Type B pancreatic cell (in vitro differentiated cells): ENCODE results near the gene CISD2. TPM values are rescaled to one million over a fixed set of nuclear protein-coding genes. Genes with fewer than 3 reads are reported as not detected.
"Not testable (repeated sequence)": the region's sequence is repeated elsewhere in the genome, so short reads cannot be mapped to it uniquely, and the experiment has no call there.

Experiments
- DNase-seq: peaks from one replicate; pipeline ENCODE4 v3.0.0; 2021; ENCODE audit warnings: mixed read lengths; ENCODE audit not compliant: unreplicated experiment; ENCODE audit errors: extremely low spot score
- H3K27ac Mint-ChIP-seq: 2 replicates; pipeline ENCODE4 v1.8.0; 2021; ENCODE audit warnings: mild to moderate bottlenecking, mixed read lengths
- H3K27me3 Mint-ChIP-seq: 2 replicates; pipeline ENCODE4 v1.8.0; 2021; ENCODE audit warnings: mixed read lengths
- H3K36me3 Mint-ChIP-seq: 2 replicates; pipeline ENCODE4 v1.8.0; 2021; ENCODE audit warnings: mixed read lengths
- H3K4me1 Mint-ChIP-seq: one replicate; pipeline ENCODE4 v1.8.0; 2021; ENCODE audit warnings: mixed read lengths; ENCODE audit not compliant: unreplicated experiment
- H3K4me3 Mint-ChIP-seq: 2 replicates; pipeline ENCODE4 v1.8.0; 2021; ENCODE audit warnings: mild to moderate bottlenecking, mixed read lengths
- H3K9me3 Mint-ChIP-seq: 2 replicates; pipeline ENCODE4 v1.8.0; 2021; ENCODE audit warnings: mixed read lengths
- total RNA-seq: library from RNA; stranded (reverse); gene quantifications from 2 replicates; pipeline ENCODE4 v1.2.1, GENCODE V29; 2021; ENCODE audit warnings: low replicate concordance
- TF ChIP-seq, protein P1 (sequence below): fragments of 200-600 bp; sonication (generic); conservative IDR thresholded peaks from 2 replicates; pipeline ENCODE4 v1.5.0; 2021; ENCODE audit warnings: antibody characterized with exemption, mild to moderate bottlenecking

The CISD2 gene
- total RNA-seq, 1 donor from 2014 or later, result 27.9 TPM

DNA sequence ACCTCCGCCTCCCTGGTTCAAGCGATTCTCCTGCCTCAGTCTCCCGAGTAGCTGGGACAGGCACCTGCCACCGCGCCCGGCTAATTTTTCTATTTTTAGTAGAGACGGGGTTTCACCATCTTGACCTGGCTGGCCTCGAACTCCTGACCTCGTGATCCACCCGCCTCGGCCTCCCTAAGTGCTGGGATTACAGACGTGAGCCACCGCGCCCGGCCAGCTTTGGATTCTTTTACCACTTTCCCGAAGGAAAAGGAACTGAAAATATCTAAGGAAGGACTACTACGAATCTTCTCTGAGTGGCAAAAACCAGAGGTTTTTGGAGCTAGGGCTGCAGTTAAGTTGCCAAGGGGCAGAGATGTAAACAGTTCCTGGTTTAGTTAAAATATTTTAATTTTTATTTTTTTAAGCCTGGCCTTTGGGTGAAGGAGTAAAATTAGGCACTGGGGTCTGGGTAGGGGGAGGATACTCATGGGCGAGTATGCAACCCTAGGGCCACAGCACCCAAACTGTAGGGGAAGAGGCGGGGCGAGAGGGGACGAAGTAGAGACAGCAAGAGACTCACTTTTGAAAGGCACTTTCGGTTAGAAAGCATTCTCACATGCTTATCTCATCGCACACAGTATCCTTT, 525 bp upstream of the CISD2 start:
- Mint-ChIP-seq H3K9me3 (no peaks in the 10 kb centered on the region), H3K36me3 (peaks cover 11% of the 10 kb centered on the region), H3K4me1 (peaks cover 19% of the 10 kb centered on the region), H3K27me3 (no peaks in the 10 kb centered on the region), H3K27ac (peak overlapping the region; percentile 93), H3K4me3 (peak overlapping the region; percentile 92)
- no peak for DNase-seq
- TF ChIP-seq, protein P1, sequence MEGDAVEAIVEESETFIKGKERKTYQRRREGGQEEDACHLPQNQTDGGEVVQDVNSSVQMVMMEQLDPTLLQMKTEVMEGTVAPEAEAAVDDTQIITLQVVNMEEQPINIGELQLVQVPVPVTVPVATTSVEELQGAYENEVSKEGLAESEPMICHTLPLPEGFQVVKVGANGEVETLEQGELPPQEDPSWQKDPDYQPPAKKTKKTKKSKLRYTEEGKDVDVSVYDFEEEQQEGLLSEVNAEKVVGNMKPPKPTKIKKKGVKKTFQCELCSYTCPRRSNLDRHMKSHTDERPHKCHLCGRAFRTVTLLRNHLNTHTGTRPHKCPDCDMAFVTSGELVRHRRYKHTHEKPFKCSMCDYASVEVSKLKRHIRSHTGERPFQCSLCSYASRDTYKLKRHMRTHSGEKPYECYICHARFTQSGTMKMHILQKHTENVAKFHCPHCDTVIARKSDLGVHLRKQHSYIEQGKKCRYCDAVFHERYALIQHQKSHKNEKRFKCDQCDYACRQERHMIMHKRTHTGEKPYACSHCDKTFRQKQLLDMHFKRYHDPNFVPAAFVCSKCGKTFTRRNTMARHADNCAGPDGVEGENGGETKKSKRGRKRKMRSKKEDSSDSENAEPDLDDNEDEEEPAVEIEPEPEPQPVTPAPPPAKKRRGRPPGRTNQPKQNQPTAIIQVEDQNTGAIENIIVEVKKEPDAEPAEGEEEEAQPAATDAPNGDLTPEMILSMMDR, result no peak

DNA sequence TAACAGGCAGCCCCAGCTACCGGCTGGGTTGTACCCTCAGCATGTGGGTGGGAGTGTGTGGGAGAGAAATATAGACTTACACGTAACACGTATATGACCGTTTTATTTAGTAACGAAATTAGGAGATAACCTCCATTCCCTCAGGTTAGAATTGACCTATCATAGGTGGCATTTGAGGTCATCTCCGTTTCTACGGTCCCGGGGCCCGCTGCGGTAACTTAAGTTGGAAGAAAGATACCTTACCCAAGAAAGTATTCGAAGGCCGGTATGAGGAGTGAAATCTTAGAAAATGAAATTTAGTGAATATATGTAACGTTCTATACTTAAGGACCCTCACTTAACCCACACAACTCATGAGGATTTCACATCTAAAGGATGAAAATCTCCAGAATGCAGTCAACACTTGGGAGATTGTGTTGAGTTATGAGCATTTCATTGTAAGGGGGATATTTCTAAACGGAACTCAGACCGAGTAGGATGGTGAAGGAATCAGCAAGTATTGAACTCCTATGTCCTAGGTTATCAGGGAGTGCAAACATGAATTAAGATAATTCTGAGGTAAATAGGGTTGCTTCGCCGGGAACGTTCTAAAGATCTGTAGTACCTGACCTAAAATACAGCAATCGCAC, 891 bp downstream of the CISD2 start:
- H3K27me3 Mint-ChIP-seq, result no peaks in the 10 kb centered on the region
- no peaks in the 10 kb centered on the region for H3K9me3 Mint-ChIP-seq
- H3K36me3 Mint-ChIP-seq, result peaks cover 22% of the 10 kb centered on the region
- DNase-seq, result no peak
- peak overlapping the region; percentile 92 for H3K4me3 Mint-ChIP-seq
- TF ChIP-seq, protein P1, result no peak
- peak overlapping the region; percentile 93 for H3K27ac Mint-ChIP-seq
- peaks cover 19% of the 10 kb centered on the region for H3K4me1 Mint-ChIP-seq

DNA sequence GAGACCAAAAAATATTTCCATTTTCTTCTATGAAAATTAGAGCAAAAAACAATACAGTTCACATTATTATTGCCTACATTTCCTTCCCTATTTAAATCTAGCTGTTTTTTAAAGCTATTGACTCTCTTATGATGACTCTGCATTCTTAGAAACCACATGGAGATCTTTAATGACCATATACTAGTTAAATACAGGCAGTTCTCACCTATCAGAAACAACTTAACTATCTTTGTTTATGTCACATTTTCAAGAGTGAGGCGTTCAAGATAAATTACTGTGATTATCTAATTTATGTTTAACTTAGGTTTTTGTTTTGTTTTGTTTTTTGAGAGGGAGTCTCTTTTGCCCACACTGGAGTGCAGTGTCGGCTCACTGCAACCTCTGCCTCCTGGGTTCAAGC, 3.0 kb downstream of the CISD2 start:
- H3K9me3 Mint-ChIP-seq, result no peaks in the 10 kb centered on the region
- no peak overlapping the region for H3K27ac Mint-ChIP-seq
- peaks cover 40% of the 10 kb centered on the region for H3K36me3 Mint-ChIP-seq
- no peak for DNase-seq
- H3K27me3 Mint-ChIP-seq, result no peaks in the 10 kb centered on the region
- H3K4me1 Mint-ChIP-seq, result peaks cover 19% of the 10 kb centered on the region
- H3K4me3 Mint-ChIP-seq, result no peak overlapping the region
- TF ChIP-seq, protein P1, result no peak

DNA sequence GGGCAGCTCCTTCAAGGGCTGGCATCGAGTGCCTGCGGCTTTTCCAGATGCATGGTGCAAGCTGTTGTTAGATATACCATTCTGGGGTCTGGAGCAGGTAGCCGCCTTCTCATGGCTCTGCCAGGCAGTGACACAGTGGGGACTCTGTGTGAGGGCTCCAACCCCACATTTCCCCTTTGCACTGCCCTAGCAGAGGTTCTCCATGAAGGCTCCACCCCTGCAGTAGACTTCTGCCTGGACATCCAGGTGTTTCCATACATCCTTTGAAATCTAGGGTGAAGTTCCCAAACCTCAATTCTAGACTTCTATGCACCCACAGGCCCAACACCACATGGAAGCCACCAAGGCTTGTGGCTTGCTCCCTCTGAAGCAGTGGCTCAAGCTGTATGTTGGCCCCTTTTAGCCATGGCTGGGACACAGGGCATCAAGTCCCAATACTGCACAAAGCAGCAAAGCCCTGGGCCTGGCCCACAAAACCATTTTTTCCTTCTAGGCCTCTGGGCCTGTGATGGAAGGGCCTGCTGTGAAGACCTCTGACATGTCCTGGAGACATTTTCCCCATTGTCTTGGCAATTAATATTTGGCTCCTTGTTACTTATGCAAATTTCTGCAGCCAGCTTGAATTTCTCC, 8.8 kb downstream of the CISD2 start:
- not testable (repeated sequence) for H3K9me3 Mint-ChIP-seq

DNA sequence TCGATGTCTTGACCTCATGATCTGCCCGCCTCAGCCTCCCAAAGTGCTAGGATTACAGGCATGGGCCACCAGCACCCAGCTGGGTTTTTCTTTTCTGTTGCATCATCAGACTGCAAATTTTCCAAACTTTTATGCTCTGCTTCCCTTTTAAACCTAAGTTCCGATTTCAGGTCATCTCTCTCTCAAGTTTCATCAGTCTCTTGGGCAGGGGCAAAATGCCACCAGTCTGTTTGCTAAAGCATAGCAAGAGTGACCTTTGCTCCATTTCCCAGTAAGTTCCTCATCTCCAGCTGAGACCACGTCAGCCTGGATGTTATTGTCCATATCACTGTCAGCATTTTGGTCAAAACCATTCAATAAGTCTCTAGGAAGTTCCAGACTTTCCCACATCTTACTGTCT, 9.6 kb downstream of the CISD2 start:
- not testable (repeated sequence) for DNase-seq, H3K27me3 Mint-ChIP-seq, H3K9me3 Mint-ChIP-seq, H3K4me3 Mint-ChIP-seq, H3K4me1 Mint-ChIP-seq
- peak overlapping the region; percentile 18 for H3K27ac Mint-ChIP-seq
- H3K36me3 Mint-ChIP-seq, result peaks cover 47% of the 10 kb centered on the region

More for the DNA sequence above, 8.8 kb downstream of the CISD2 start:
- not testable (repeated sequence) for H3K4me1 Mint-ChIP-seq, H3K27me3 Mint-ChIP-seq, DNase-seq, H3K4me3 Mint-ChIP-seq, H3K27ac Mint-ChIP-seq
- peaks cover 50% of the 10 kb centered on the region for H3K36me3 Mint-ChIP-seq

DNA sequence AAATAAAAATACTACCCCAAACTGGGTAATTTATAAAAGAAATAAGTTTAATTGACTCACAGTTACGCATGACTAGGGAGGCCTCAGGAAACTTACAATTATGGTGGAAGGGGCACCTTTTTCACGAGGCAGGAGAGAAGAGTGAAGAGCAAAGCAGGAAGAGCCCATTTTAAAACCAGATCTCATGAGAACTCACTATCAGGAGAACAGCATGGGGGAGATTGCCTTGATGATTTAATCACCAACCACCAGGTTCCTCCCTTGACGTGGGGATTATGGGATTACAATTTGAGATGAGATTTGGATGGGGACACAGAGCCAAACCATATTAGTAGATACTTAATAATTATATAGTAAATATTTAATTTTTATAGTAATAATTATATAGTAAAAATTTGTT, 10.1 kb downstream of the CISD2 start:
- DNase-seq, result no peak
- TF ChIP-seq, protein P1, result no peak
- Mint-ChIP-seq H3K36me3 (peaks cover 45% of the 10 kb centered on the region), H3K9me3 (peaks cover 4% of the 10 kb centered on the region), H3K4me3 (no peak overlapping the region), H3K27me3 (no peaks in the 10 kb centered on the region), H3K27ac (no peak overlapping the region), H3K4me1 (peaks cover 4% of the 10 kb centered on the region)
